Activated CD4-positive, alpha-beta T cell treated with anti-CD3 and anti-CD28 coated beads, Interleukin-2, amount 10 ng/mL, durations not matched to agents 24 days and 14 days (primary cell): ENCODE results near the gene DDX10. TPM values are rescaled to one million over a fixed set of nuclear protein-coding genes. Genes with fewer than 3 reads are reported as not detected.
"Not testable (repeated sequence)": the region's sequence is repeated elsewhere in the genome, so short reads cannot be mapped to it uniquely, and the experiment has no call there.

ENCODE experiments used
- DNase-seq: peaks from one replicate; pipeline ENCODE4 v3.0.0; 2022
- H3K27ac Mint-ChIP-seq: one replicate; pipeline ENCODE4 v1.8.0; 2022; ENCODE audit warnings: mild to moderate bottlenecking, mixed read lengths
- H3K27me3 Mint-ChIP-seq: one replicate; pipeline ENCODE4 v1.8.0; 2022; ENCODE audit warnings: mixed read lengths
- H3K36me3 Mint-ChIP-seq: one replicate; pipeline ENCODE4 v1.8.0; 2022; ENCODE audit warnings: low read depth, mild to moderate bottlenecking, mixed read lengths
- H3K4me1 Mint-ChIP-seq: one replicate; pipeline ENCODE4 v1.8.0; 2021; ENCODE audit warnings: mixed read lengths
- H3K4me3 Mint-ChIP-seq: one replicate; pipeline ENCODE4 v1.8.0; 2022; ENCODE audit warnings: mild to moderate bottlenecking, moderate library complexity, mixed read lengths
- H3K9me3 Mint-ChIP-seq: one replicate; pipeline ENCODE4 v1.8.0; 2021; ENCODE audit warnings: mixed read lengths
- intact Hi-C: fragments of 100-400 bp; cut with micrococcal nuclease; formaldehyde crosslinking; loops from one replicate; pipeline ENCODE4 v1.15.1; 2023
- total RNA-seq: library from RNA; stranded (reverse); gene quantifications from 2 replicates; pipeline ENCODE4 v1.2.3, GENCODE V29; 2022

The DDX10 gene
- total RNA-seq, 1 donor from 2014 or later = 71.6 TPM

GRCh38 chr11:108740132-108740531 lies 75.3 kb downstream of the DDX10 start:
- H3K27me3 Mint-ChIP-seq, H3K4me1 Mint-ChIP-seq, DNase-seq, H3K4me3 Mint-ChIP-seq, intact Hi-C loops, H3K27ac Mint-ChIP-seq: not testable (repeated sequence)
- Mint-ChIP-seq H3K9me3 (peaks cover 23% of the 10 kb centered on the region), H3K36me3 (peaks cover 40% of the 10 kb centered on the region)

GRCh38 chr11:108743851-108744250 lies 79.0 kb downstream of the DDX10 start:
- no peaks in the 10 kb centered on the region for H3K27me3 Mint-ChIP-seq
- intact Hi-C loops = no loop called here
- peaks cover 2% of the 10 kb centered on the region for H3K4me1 Mint-ChIP-seq
- peaks cover 23% of the 10 kb centered on the region for H3K9me3 Mint-ChIP-seq
- DNase-seq = no peak
- H3K27ac Mint-ChIP-seq = no peak overlapping the region
- no peak overlapping the region for H3K4me3 Mint-ChIP-seq
- H3K36me3 Mint-ChIP-seq = peaks cover 33% of the 10 kb centered on the region

GRCh38 chr11:108748968-108749367 lies 84.1 kb downstream of the DDX10 start:
- intact Hi-C loops = no loop called here
- H3K4me1 Mint-ChIP-seq = peaks cover 14% of the 10 kb centered on the region
- peaks cover 5% of the 10 kb centered on the region for H3K36me3 Mint-ChIP-seq
- no peak overlapping the region for H3K27ac Mint-ChIP-seq
- no peaks in the 10 kb centered on the region for H3K9me3 Mint-ChIP-seq
- DNase-seq = no peak
- H3K27me3 Mint-ChIP-seq = no peaks in the 10 kb centered on the region
- H3K4me3 Mint-ChIP-seq = no peak overlapping the region

- no peaks in the 10 kb centered on the region for H3K27me3 Mint-ChIP-seq
- no peak for DNase-seq
- no peaks in the 10 kb centered on the region for H3K9me3 Mint-ChIP-seq
- peaks cover 16% of the 10 kb centered on the region for H3K4me1 Mint-ChIP-seq
- H3K36me3 Mint-ChIP-seq = peaks cover 7% of the 10 kb centered on the region
- H3K27ac Mint-ChIP-seq = no peak overlapping the region
- no peak overlapping the region for H3K4me3 Mint-ChIP-seq
- intact Hi-C loops = no loop called here
These were observed 86.6 kb downstream of the DDX10 start for GRCh38 chr11:108751444-108751843.

- no peaks in the 10 kb centered on the region for H3K27me3 Mint-ChIP-seq
- peak overlapping the region; percentile 1 for H3K27ac Mint-ChIP-seq
- H3K4me1 Mint-ChIP-seq = peaks cover 16% of the 10 kb centered on the region
- intact Hi-C loops = loop anchor here (1.0 kb wide), 1 partner anchor 19 kb away; no protein-coding TSS in a partner anchor
- peaks cover 7% of the 10 kb centered on the region for H3K36me3 Mint-ChIP-seq
- no peaks in the 10 kb centered on the region for H3K9me3 Mint-ChIP-seq
- no peak for DNase-seq
- no peak overlapping the region for H3K4me3 Mint-ChIP-seq
These were observed 87.5 kb downstream of the DDX10 start for GRCh38 chr11:108752297-108752751.

GRCh38 chr11:108754901-108755625 lies 90.2 kb downstream of the DDX10 start:
- no peak overlapping the region for H3K4me3 Mint-ChIP-seq
- peaks cover 4% of the 10 kb centered on the region for H3K36me3 Mint-ChIP-seq
- no peak for DNase-seq
- H3K27me3 Mint-ChIP-seq = no peaks in the 10 kb centered on the region
- peaks cover 15% of the 10 kb centered on the region for H3K4me1 Mint-ChIP-seq
- no peak overlapping the region for H3K27ac Mint-ChIP-seq
- no peaks in the 10 kb centered on the region for H3K9me3 Mint-ChIP-seq
- intact Hi-C loops = no loop called here

- Mint-ChIP-seq H3K27ac (no peak overlapping the region), H3K9me3 (no peaks in the 10 kb centered on the region)
- intact Hi-C loops = no loop called here
These were observed 92.8 kb downstream of the DDX10 start for GRCh38 chr11:108757630-108758029.

GRCh38 chr11:108758458-108758857 lies 93.6 kb downstream of the DDX10 start:
- Mint-ChIP-seq H3K36me3 (peaks cover 2% of the 10 kb centered on the region), H3K4me1 (peaks cover 4% of the 10 kb centered on the region), H3K9me3 (no peaks in the 10 kb centered on the region), H3K27ac (no peak overlapping the region), H3K27me3 (no peaks in the 10 kb centered on the region), H3K4me3 (no peak overlapping the region)
- no peak for DNase-seq
- intact Hi-C loops = no loop called here

More at GRCh38 chr11:108757630-108758029, 92.8 kb downstream of the DDX10 start:
- peaks cover 2% of the 10 kb centered on the region for H3K4me1 Mint-ChIP-seq
- H3K36me3 Mint-ChIP-seq = peaks cover 2% of the 10 kb centered on the region
- no peak for DNase-seq
- H3K4me3 Mint-ChIP-seq = no peak overlapping the region
- H3K27me3 Mint-ChIP-seq = no peaks in the 10 kb centered on the region

GRCh38 chr11:108766596-108767173 lies 101.8 kb downstream of the DDX10 start:
- no peak overlapping the region for H3K4me3 Mint-ChIP-seq
- intact Hi-C loops = no loop called here
- H3K9me3 Mint-ChIP-seq = peaks cover 10% of the 10 kb centered on the region
- peaks cover 10% of the 10 kb centered on the region for H3K36me3 Mint-ChIP-seq
- no peak for DNase-seq
- H3K4me1 Mint-ChIP-seq = peaks cover 2% of the 10 kb centered on the region
- H3K27ac Mint-ChIP-seq = no peak overlapping the region
- H3K27me3 Mint-ChIP-seq = no peaks in the 10 kb centered on the region

- no peaks in the 10 kb centered on the region for H3K27me3 Mint-ChIP-seq
- H3K4me1 Mint-ChIP-seq = no peaks in the 10 kb centered on the region
- H3K4me3 Mint-ChIP-seq = no peak overlapping the region
- no peak for DNase-seq
- H3K27ac Mint-ChIP-seq = no peak overlapping the region
- H3K9me3 Mint-ChIP-seq = peaks cover 11% of the 10 kb centered on the region
- intact Hi-C loops = no loop called here
- H3K36me3 Mint-ChIP-seq = peaks cover 11% of the 10 kb centered on the region
These were observed 103.5 kb downstream of the DDX10 start for GRCh38 chr11:108768370-108768769.

- Mint-ChIP-seq H3K9me3 (peaks cover 11% of the 10 kb centered on the region), H3K27me3 (no peaks in the 10 kb centered on the region), H3K27ac (no peak overlapping the region), H3K4me1 (peaks cover 2% of the 10 kb centered on the region), H3K36me3 (peaks cover 13% of the 10 kb centered on the region), H3K4me3 (no peak overlapping the region)
- intact Hi-C loops = no loop called here
- no peak for DNase-seq
These were observed 104.1 kb downstream of the DDX10 start for GRCh38 chr11:108768964-108769363.

- H3K4me1 Mint-ChIP-seq = peaks cover 3% of the 10 kb centered on the region
- H3K27me3 Mint-ChIP-seq = no peaks in the 10 kb centered on the region
- intact Hi-C loops = no loop called here
- H3K4me3 Mint-ChIP-seq = no peak overlapping the region
- DNase-seq = no peak
- H3K27ac Mint-ChIP-seq = no peak overlapping the region
- peaks cover 24% of the 10 kb centered on the region for H3K36me3 Mint-ChIP-seq
- H3K9me3 Mint-ChIP-seq = peaks cover 9% of the 10 kb centered on the region
These were observed 109.3 kb downstream of the DDX10 start for GRCh38 chr11:108774037-108774730.

- H3K36me3 Mint-ChIP-seq = peaks cover 24% of the 10 kb centered on the region
- no peak overlapping the region for H3K27ac Mint-ChIP-seq
- no peaks in the 10 kb centered on the region for H3K27me3 Mint-ChIP-seq
- H3K4me1 Mint-ChIP-seq = peaks cover 5% of the 10 kb centered on the region
- intact Hi-C loops = no loop called here
- no peak for DNase-seq
- peaks cover 8% of the 10 kb centered on the region for H3K9me3 Mint-ChIP-seq
- no peak overlapping the region for H3K4me3 Mint-ChIP-seq
These were observed 110.5 kb downstream of the DDX10 start for GRCh38 chr11:108775324-108775723.

GRCh38 chr11:108779147-108779546 lies 114.3 kb downstream of the DDX10 start:
- H3K27ac Mint-ChIP-seq, DNase-seq, intact Hi-C loops, H3K4me3 Mint-ChIP-seq, H3K27me3 Mint-ChIP-seq, H3K4me1 Mint-ChIP-seq, H3K9me3 Mint-ChIP-seq: not testable (repeated sequence)
- peaks cover 17% of the 10 kb centered on the region for H3K36me3 Mint-ChIP-seq
